ENCODE measurements around the gene CAPZB. TPM values are rescaled to one million over a fixed set of nuclear protein-coding genes. Genes with fewer than 3 reads are reported as not detected.

Gene CAPZB
- total RNA-seq, 1 experiment from 2014 or later: 348 TPM

- H3K9me3 ChIP-seq (ENCODE audit: control insufficient read depth, low read depth, low read length): no peaks in the 10 kb centered on the region
- Mint-ChIP-seq H3K27me3 (ENCODE audit: low read depth) (no peaks in the 10 kb centered on the region), H3K4me3 (no peak overlapping the region), H3K36me3 (ENCODE audit: insufficient read depth in 1 of 3, low read depth in 3 of 3) (peaks cover 0 to 12% (median 3%) of the 10 kb centered on the region in 3 experiments; a peak in 4 of 7 replicates), H3K9me3 (no peaks in the 10 kb centered on the region), H3K4me1 (peaks cover 28% of the 10 kb centered on the region in 2 experiments), H3K27ac (peak overlapping the region; percentile 3 to 72 (median 4); a peak in 4 of 7 replicates)
- no peaks in the 10 kb centered on the region for H3K27me3 ChIP-seq (ENCODE audit: insufficient read depth, low read length)
- H2BK5ac ChIP-seq (ENCODE audit: insufficient read length, low read length): no peak overlapping the region
- H3K23ac ChIP-seq (ENCODE audit: insufficient read length, low read depth, low read length): no peak overlapping the region
- H3K56ac ChIP-seq (ENCODE audit: insufficient read length, low read depth, low read length): no peak overlapping the region
- no peak overlapping the region for H3T11ph ChIP-seq (ENCODE audit: low read length)
- H3K23me2 ChIP-seq (ENCODE audit: insufficient read length, low read depth, low read length, poor library complexity, severe bottlenecking): no peaks in the 10 kb centered on the region
- no peak overlapping the region for H3K27ac ChIP-seq (ENCODE audit: insufficient read length, low read depth, low read length)
- no peaks in the 10 kb centered on the region for H4K20me1 ChIP-seq (ENCODE audit: control insufficient read depth, insufficient read depth, insufficient read length)
- peaks cover 15% of the 10 kb centered on the region for H3K79me1 ChIP-seq (ENCODE audit: insufficient read depth, low read depth, low read length, poor library complexity, severe bottlenecking)
- no peak overlapping the region for H3K4ac ChIP-seq (ENCODE audit: low read depth, low read length)
- H4K5ac ChIP-seq (ENCODE audit: insufficient read length, low read depth, low read length): no peak overlapping the region
- peaks cover 60% of the 10 kb centered on the region for H3K79me2 ChIP-seq (ENCODE audit: insufficient read depth, low read length)
- no peak overlapping the region for H3K14ac ChIP-seq (ENCODE audit: insufficient read depth, low read length)
- H3K18ac ChIP-seq (ENCODE audit: insufficient read length, low read depth, low read length): no peak overlapping the region
- no peak overlapping the region for H4K8ac ChIP-seq (replicated peaks; ENCODE audit: insufficient read length, low read depth, low read length)
- DNase-seq: no peak
- H2AK5ac ChIP-seq (ENCODE audit: insufficient read length, low read length): no peak overlapping the region
- H2AFZ ChIP-seq (ENCODE audit: low read length): no peak overlapping the region
- no peak overlapping the region for H2BK15ac ChIP-seq (ENCODE audit: low read depth, low read length)
- no peak overlapping the region for H4K91ac ChIP-seq (ENCODE audit: insufficient read length, low read depth, low read length)
- H3K9ac ChIP-seq (ENCODE audit: extremely low read depth, insufficient read length, low read length): no peak overlapping the region
- no peak overlapping the region for H3K4me2 ChIP-seq (ENCODE audit: insufficient read depth, insufficient read length, low read length)
- H2BK120ac ChIP-seq (ENCODE audit: low read depth, low read length, poor library complexity, severe bottlenecking): no peak overlapping the region
- H2BK12ac ChIP-seq (ENCODE audit: insufficient read length, low read depth, low read length): no peak overlapping the region
- H2BK20ac ChIP-seq (ENCODE audit: low read depth, low read length, poor library complexity, severe bottlenecking): no peak overlapping the region
- WGBS (ENCODE audit: extremely low coverage, insufficient read length, low lambda C conversion rate): no CpG with 5 or more reads among the region's 4 CpGs
- TF ChIP-seq, protein P1, sequence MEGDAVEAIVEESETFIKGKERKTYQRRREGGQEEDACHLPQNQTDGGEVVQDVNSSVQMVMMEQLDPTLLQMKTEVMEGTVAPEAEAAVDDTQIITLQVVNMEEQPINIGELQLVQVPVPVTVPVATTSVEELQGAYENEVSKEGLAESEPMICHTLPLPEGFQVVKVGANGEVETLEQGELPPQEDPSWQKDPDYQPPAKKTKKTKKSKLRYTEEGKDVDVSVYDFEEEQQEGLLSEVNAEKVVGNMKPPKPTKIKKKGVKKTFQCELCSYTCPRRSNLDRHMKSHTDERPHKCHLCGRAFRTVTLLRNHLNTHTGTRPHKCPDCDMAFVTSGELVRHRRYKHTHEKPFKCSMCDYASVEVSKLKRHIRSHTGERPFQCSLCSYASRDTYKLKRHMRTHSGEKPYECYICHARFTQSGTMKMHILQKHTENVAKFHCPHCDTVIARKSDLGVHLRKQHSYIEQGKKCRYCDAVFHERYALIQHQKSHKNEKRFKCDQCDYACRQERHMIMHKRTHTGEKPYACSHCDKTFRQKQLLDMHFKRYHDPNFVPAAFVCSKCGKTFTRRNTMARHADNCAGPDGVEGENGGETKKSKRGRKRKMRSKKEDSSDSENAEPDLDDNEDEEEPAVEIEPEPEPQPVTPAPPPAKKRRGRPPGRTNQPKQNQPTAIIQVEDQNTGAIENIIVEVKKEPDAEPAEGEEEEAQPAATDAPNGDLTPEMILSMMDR (conservative IDR thresholded peaks at IDR 0.05): no peak
- no peaks in the 10 kb centered on the region for H3K4me1 ChIP-seq (ENCODE audit: insufficient read depth, low read length)
Observed at GRCh38 chr1:19429611-19430010, 55.7 kb downstream of the CAPZB start.

Measured in H9 (cell line).